ENCODE data around the gene PIGA. TPM values are rescaled to one million over a fixed set of nuclear protein-coding genes. Genes with fewer than 3 reads are reported as not detected.

PIGA gene
- 12.7 and 17.5 TPM in 2 replicates for total RNA-seq

GRCh38 chrX:15335135-15336022 is at the start of gene PIGA:
Gene PIGA, minus strand, starts transcription at chrX:15335523. Its CDS starts 3,593 bp downstream, at chrX:15331930.

GRCh38 chrX:15384304-15384703 is 49.0 kb upstream of the PIGA start, which contains the start of gene VEGFD:
Gene VEGFD, minus strand, starts transcription at chrX:15384413. Its CDS starts 467 bp downstream, at chrX:15383946.

DNA sequence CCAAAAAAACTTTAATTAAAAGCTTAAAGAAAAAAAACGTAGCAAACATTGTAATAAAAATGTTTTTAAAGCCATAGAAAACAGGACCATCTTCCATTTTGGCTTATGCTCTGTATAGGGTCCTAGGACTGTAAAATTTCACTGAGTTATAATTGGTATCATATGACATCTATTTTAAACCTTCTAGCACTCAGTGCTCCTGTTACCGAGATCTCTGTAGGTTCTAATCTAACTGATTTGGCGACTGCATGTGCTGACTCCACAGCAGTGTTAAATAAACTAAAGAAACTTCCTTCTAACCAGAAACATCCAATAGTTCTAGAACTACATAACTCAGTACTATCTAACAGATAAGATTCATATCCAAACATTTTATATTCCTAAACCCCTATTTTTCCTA is 19.8 kb downstream of the PIGA start, which contains the start of gene ASB11:
TSS of gene ASB11 (minus strand) at position 132 of the 400 bp plus-strand sequence. CDS start at position 97, 35 bp downstream.

GRCh38 chrX:15269618-15270521 is 65.5 kb downstream of the PIGA start, which contains the start of gene ASB9:
Gene ASB9, minus strand, starts transcription at chrX:15270083. Its CDS starts 209 bp downstream, at chrX:15269874.

Other genes starting within 250 kb of the PIGA start
- gene ASB9, start 65.4 kb downstream of the PIGA start, total RNA-seq = 1.6 TPM in 1 of 2 replicates, not detected in the other
- gene ASB11, start 19.9 kb downstream of the PIGA start, total RNA-seq = not detected in 2 replicates
- 0.14 TPM in 1 of 2 replicates, not detected in the other for gene VEGFD, start 48.9 kb upstream of the PIGA start, total RNA-seq
- gene PIR, start 157.8 kb upstream of the PIGA start, total RNA-seq = 4.9 and 9.4 TPM in 2 replicates
- under 0.01 TPM in 1 of 2 replicates, not detected in the other for gene BMX, start 165.3 kb upstream of the PIGA start, total RNA-seq